ENCODE results near the gene GLIS2. TPM values are rescaled to one million over a fixed set of nuclear protein-coding genes. Genes with fewer than 3 reads are reported as not detected.

GLIS2 gene
- polyA plus RNA-seq, 1 donor: 11.5 TPM

DNA sequence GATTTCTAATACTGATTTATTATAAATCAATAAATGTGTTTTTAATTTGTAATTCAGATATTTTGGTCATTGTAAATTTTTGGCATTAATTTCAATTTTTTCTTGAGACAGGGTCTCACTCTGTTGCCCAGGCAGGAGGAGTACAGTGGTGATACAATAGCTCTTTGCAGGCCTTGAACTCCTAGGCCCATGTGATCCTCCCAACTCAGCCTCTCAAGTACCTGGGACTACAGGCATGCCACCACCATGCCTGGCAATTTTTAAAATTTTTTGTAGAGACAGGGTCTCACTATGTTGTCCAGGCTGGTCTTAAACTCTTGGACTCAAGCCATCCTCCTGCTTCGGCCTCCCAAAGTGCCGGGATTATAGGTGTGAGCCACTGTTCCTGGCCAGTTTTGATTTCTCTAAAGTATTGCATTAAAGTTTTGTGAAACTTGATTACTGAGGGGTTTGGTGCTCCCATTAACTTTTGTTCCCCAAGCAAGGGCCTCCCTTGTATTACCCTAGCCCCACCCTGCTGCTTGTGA lies 37.8 kb upstream of the GLIS2 start:
- H3K27ac ChIP-seq (ENCODE audit: low read length): no peak overlapping the region
- no peaks in the 10 kb centered on the region for H3K27me3 ChIP-seq (ENCODE audit: control insufficient read depth, insufficient read depth, low read length)
- no peak overlapping the region for H3K4me3 ChIP-seq (ENCODE audit: low read length)
- WGBS (ENCODE audit: insufficient coverage, low lambda C conversion rate): no CpG with 5 or more reads among the region's 2 CpGs
- H3K4me1 ChIP-seq (ENCODE audit: control insufficient read depth, insufficient read depth, low read length): no peaks in the 10 kb centered on the region
- H3K9me3 ChIP-seq (ENCODE audit: control insufficient read depth, low read depth, low read length): no peaks in the 10 kb centered on the region
- no peak for DNase-seq
- H3K36me3 ChIP-seq (ENCODE audit: control insufficient read depth, insufficient read depth, low read length): no peaks in the 10 kb centered on the region

DNA sequence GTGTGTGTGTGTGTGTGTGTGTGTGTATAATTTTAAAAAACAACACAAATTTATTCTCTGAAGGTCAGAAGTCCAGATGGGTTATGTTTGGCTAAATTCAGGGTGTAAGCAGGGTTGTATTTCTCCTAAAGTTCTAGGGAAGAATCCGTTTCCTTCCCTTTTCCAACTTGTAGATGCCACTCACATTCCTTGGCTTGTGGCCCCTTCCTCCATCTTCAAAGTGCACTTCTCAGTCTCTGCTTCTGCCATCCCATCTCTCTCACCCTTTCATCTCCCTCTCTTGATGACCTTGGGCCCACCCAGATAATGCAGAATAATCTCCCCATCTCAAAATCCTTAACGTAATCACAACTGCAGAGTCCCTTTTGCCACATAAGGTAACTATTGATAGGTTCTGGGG lies 35.2 kb upstream of the GLIS2 start:
- 100% methylated on average over 1 of the region's 2 CpGs for WGBS (ENCODE audit: insufficient coverage, low lambda C conversion rate)
- no peak overlapping the region for H3K4me3 ChIP-seq (ENCODE audit: low read length)
- no peak for DNase-seq

GRCh38 chr16:4283441-4283840 lies 32.4 kb upstream of the GLIS2 start:
- Histone ChIP-seq H3K27me3 (ENCODE audit: control insufficient read depth, insufficient read depth, low read length) (peaks cover 2% of the 10 kb centered on the region), H3K36me3 (ENCODE audit: control insufficient read depth, insufficient read depth, low read length) (no peaks in the 10 kb centered on the region), H3K4me3 (ENCODE audit: low read length) (no peak overlapping the region), H3K9me3 (ENCODE audit: control insufficient read depth, low read depth, low read length) (no peaks in the 10 kb centered on the region), H3K4me1 (ENCODE audit: control insufficient read depth, insufficient read depth, low read length) (peaks cover 6% of the 10 kb centered on the region), H3K27ac (ENCODE audit: low read length) (no peak overlapping the region)
- DNase-seq: no peak
- 86% methylated on average over 2 of the region's 8 CpGs for WGBS (ENCODE audit: insufficient coverage, low lambda C conversion rate)

More for the DNA sequence above, 35.2 kb upstream of the GLIS2 start:
- Histone ChIP-seq H3K36me3 (ENCODE audit: control insufficient read depth, insufficient read depth, low read length) (no peaks in the 10 kb centered on the region), H3K27me3 (ENCODE audit: control insufficient read depth, insufficient read depth, low read length) (peaks cover 2% of the 10 kb centered on the region), H3K27ac (ENCODE audit: low read length) (no peak overlapping the region), H3K4me1 (ENCODE audit: control insufficient read depth, insufficient read depth, low read length) (no peaks in the 10 kb centered on the region), H3K9me3 (ENCODE audit: control insufficient read depth, low read depth, low read length) (no peaks in the 10 kb centered on the region)

GRCh38 chr16:4283939-4284338 lies 31.9 kb upstream of the GLIS2 start:
- H3K4me3 ChIP-seq (ENCODE audit: low read length): no peak overlapping the region
- H3K36me3 ChIP-seq (ENCODE audit: control insufficient read depth, insufficient read depth, low read length): no peaks in the 10 kb centered on the region
- H3K9me3 ChIP-seq (ENCODE audit: control insufficient read depth, low read depth, low read length): no peaks in the 10 kb centered on the region
- H3K27me3 ChIP-seq (ENCODE audit: control insufficient read depth, insufficient read depth, low read length): peaks cover 2% of the 10 kb centered on the region
- WGBS (ENCODE audit: insufficient coverage, low lambda C conversion rate): no CpG with 5 or more reads among the region's 2 CpGs
- DNase-seq: no peak
- H3K27ac ChIP-seq (ENCODE audit: low read length): no peak overlapping the region
- peaks cover 9% of the 10 kb centered on the region for H3K4me1 ChIP-seq (ENCODE audit: control insufficient read depth, insufficient read depth, low read length)

DNA sequence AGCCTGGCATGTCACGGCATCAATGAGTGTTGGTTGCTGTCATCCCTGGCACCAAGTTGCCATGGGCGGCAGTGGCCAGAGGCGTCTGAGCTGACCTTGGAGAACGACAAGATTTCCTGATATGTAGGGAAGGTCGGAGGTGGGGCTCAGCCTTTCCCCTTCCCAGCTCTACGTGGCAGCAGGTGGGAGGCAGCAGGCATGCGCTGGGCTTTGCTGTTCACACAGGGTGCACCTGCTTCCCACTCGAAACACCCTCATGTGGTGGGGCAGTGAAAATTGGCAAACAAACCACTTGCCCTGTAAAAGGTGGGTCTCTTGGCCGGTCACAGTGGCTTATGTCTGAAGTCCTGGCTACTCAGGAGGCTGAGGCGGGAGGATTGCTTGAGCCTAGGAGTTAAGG lies 30.7 kb upstream of the GLIS2 start:
- no CpG with 5 or more reads among the region's 10 CpGs for WGBS (ENCODE audit: insufficient coverage, low lambda C conversion rate)
- Histone ChIP-seq H3K4me1 (ENCODE audit: control insufficient read depth, insufficient read depth, low read length) (peaks cover 9% of the 10 kb centered on the region), H3K4me3 (ENCODE audit: low read length) (no peak overlapping the region), H3K27me3 (ENCODE audit: control insufficient read depth, insufficient read depth, low read length) (peaks cover 2% of the 10 kb centered on the region), H3K9me3 (ENCODE audit: control insufficient read depth, low read depth, low read length) (no peaks in the 10 kb centered on the region), H3K36me3 (ENCODE audit: control insufficient read depth, insufficient read depth, low read length) (no peaks in the 10 kb centered on the region), H3K27ac (ENCODE audit: low read length) (no peak overlapping the region)
- no peak for DNase-seq

DNA sequence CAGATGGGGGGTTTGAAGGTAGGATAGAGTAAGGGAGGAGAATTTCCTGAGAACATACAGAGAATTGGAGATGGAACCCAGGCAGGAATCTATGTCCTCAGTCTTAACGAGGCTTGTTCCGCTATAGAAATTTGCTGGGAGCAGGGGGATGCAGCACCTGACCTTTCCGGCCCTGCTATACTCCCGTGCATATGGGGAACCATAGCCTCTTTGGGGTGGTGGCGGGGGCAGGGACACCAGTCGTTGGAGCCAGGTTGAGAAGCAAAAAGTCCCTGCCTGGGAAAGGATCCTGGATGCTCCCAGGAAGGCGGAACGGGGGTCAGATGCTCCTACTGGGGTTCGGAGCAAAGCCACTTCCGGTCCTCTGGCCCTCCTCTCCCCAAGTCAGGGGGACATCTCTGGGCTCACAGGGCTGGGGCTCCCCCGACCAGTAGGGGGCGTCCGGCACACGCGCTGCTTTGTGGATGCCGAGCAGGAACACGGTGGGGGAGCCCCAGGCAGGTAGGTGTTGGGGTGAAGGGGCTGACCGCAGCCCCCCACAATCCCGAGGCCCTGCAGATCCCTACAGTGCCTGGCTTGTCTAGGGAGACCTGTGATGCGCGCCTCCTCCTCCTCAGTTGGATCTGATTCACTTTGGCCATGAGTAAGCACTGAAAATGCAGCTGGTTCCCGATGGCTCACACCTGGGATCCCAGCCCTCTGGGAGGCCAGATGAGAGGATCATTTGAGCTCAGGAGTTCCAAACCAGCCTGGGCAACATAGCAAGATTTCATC lies 27.5 kb upstream of the GLIS2 start:
- Histone ChIP-seq H3K27me3 (ENCODE audit: control insufficient read depth, insufficient read depth, low read length) (peaks cover 2% of the 10 kb centered on the region), H3K4me1 (ENCODE audit: control insufficient read depth, insufficient read depth, low read length) (peaks cover 11% of the 10 kb centered on the region), H3K4me3 (ENCODE audit: low read length) (no peak overlapping the region), H3K9me3 (ENCODE audit: control insufficient read depth, low read depth, low read length) (no peaks in the 10 kb centered on the region), H3K27ac (ENCODE audit: low read length) (no peak overlapping the region), H3K36me3 (ENCODE audit: control insufficient read depth, insufficient read depth, low read length) (no peaks in the 10 kb centered on the region)
- no CpG with 5 or more reads among the region's 22 CpGs for WGBS (ENCODE audit: insufficient coverage, low lambda C conversion rate)
- peak; percentile 45 to 63 for DNase-seq

GRCh38 chr16:4290236-4290830 lies 25.5 kb upstream of the GLIS2 start:
- DNase-seq: no peak
- Histone ChIP-seq H3K4me1 (ENCODE audit: control insufficient read depth, insufficient read depth, low read length) (peaks cover 21% of the 10 kb centered on the region), H3K27ac (ENCODE audit: low read length) (no peak overlapping the region), H3K36me3 (ENCODE audit: control insufficient read depth, insufficient read depth, low read length) (no peaks in the 10 kb centered on the region), H3K27me3 (ENCODE audit: control insufficient read depth, insufficient read depth, low read length) (no peaks in the 10 kb centered on the region), H3K4me3 (ENCODE audit: low read length) (no peak overlapping the region), H3K9me3 (ENCODE audit: control insufficient read depth, low read depth, low read length) (no peaks in the 10 kb centered on the region)
- WGBS (ENCODE audit: insufficient coverage, low lambda C conversion rate): 93% methylated on average over 3 of the region's 8 CpGs

DNA sequence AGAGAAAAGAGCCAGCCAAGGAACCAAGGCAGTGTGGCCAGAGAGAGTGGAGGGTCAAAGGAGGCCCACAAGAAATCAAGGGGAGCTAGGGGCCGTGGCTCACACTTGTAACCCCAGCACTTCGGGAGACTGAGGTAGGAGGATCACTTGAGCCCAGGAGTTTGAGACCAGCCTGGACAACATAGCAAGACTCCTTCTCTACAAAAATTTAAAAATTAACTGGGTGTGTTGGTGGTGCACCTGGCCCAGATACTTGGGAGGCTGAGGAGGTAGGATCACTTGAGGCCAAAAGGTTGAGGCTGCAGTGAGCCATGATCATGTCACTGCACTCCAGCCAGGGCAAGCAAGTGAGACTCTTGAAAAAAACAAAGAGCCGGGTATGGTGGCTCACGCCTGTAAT lies 24.2 kb upstream of the GLIS2 start:
- WGBS (ENCODE audit: insufficient coverage, low lambda C conversion rate): no CpG with 5 or more reads among the region's 4 CpGs
- H3K27ac ChIP-seq (ENCODE audit: low read length): no peak overlapping the region

GRCh38 chr16:4293181-4293716 lies 22.6 kb upstream of the GLIS2 start:
- no peaks in the 10 kb centered on the region for H3K9me3 ChIP-seq (ENCODE audit: control insufficient read depth, low read depth, low read length)
- H3K27me3 ChIP-seq (ENCODE audit: control insufficient read depth, insufficient read depth, low read length): no peaks in the 10 kb centered on the region
- WGBS (ENCODE audit: insufficient coverage, low lambda C conversion rate): no CpG with 5 or more reads among the region's 14 CpGs
- H3K27ac ChIP-seq (ENCODE audit: low read length): no peak overlapping the region
- no peak overlapping the region for H3K4me3 ChIP-seq (ENCODE audit: low read length)
- no peak for DNase-seq
- H3K4me1 ChIP-seq (ENCODE audit: control insufficient read depth, insufficient read depth, low read length): peaks cover 19% of the 10 kb centered on the region
- H3K36me3 ChIP-seq (ENCODE audit: control insufficient read depth, insufficient read depth, low read length): no peaks in the 10 kb centered on the region

More for the DNA sequence above, 24.2 kb upstream of the GLIS2 start:
- Histone ChIP-seq H3K9me3 (ENCODE audit: control insufficient read depth, low read depth, low read length) (no peaks in the 10 kb centered on the region), H3K4me3 (ENCODE audit: low read length) (no peak overlapping the region), H3K36me3 (ENCODE audit: control insufficient read depth, insufficient read depth, low read length) (no peaks in the 10 kb centered on the region), H3K27me3 (ENCODE audit: control insufficient read depth, insufficient read depth, low read length) (no peaks in the 10 kb centered on the region), H3K4me1 (ENCODE audit: control insufficient read depth, insufficient read depth, low read length) (peaks cover 21% of the 10 kb centered on the region)
- DNase-seq: no peak

- Histone ChIP-seq H3K4me1 (ENCODE audit: control insufficient read depth, insufficient read depth, low read length) (peaks cover 21% of the 10 kb centered on the region), H3K27ac (ENCODE audit: low read length) (no peak overlapping the region), H3K27me3 (ENCODE audit: control insufficient read depth, insufficient read depth, low read length) (no peaks in the 10 kb centered on the region), H3K36me3 (ENCODE audit: control insufficient read depth, insufficient read depth, low read length) (no peaks in the 10 kb centered on the region), H3K9me3 (ENCODE audit: control insufficient read depth, low read depth, low read length) (no peaks in the 10 kb centered on the region), H3K4me3 (ENCODE audit: low read length) (no peak overlapping the region)
- DNase-seq: peak in 1 of 2 donors; percentile 64
- WGBS (ENCODE audit: insufficient coverage, low lambda C conversion rate): no CpG with 5 or more reads among the region's 20 CpGs
These were observed 21.9 kb upstream of the GLIS2 start for GRCh38 chr16:4293822-4294457.
